Psoas muscle (tissue), 8 donors: ENCODE measurements around the gene FBXO31. TPM values are rescaled to one million over a fixed set of nuclear protein-coding genes. Genes with fewer than 3 reads are reported as not detected.

Source experiments
- ATAC-seq, 4 donors: fragments of 200-7000 bp; cut with Tn5 transposase; one replicate each; pipeline ENCODE4 v1.9.1; 2020; ENCODE audit warnings: moderate library complexity in 3 of 4, mild to moderate bottlenecking in 2 of 4
- DNase-seq, 2 donors: peaks; one replicate each; pipeline ENCODE4 v3.0.0-alpha.2; 2020
- H3K27ac ChIP-seq: fragments of 200-600 bp; one replicate; pipeline ENCODE4 v1.8.0; 2022
- H3K27me3 ChIP-seq, 3 donors: fragments of 200-600 bp in 1 of 3; one replicate each; pipeline versions ENCODE4 v1.6.1 to v1.8.0; 2013 to 2022; ENCODE audit warnings: low read length in 2 of 3, mild to moderate bottlenecking in 2 of 3, moderate library complexity in 1 of 3; ENCODE audit not compliant: insufficient read depth in 3 of 3
- H3K36me3 ChIP-seq, 2 donors: fragments of 200-600 bp in 1 of 2; one replicate each; pipeline versions ENCODE4 v1.6.1 to v1.8.0; 2013 to 2022; ENCODE audit warnings: low read depth in 1 of 2, mild to moderate bottlenecking in 1 of 2, moderate library complexity in 1 of 2; ENCODE audit not compliant: insufficient read depth in 1 of 2
- H3K4me1 ChIP-seq: fragments of 200-600 bp; one replicate; pipeline ENCODE4 v1.8.0; 2022
- H3K4me3 ChIP-seq: fragments of 200-600 bp; one replicate; pipeline ENCODE4 v1.8.0; 2022; ENCODE audit warnings: mild to moderate bottlenecking
- H3K9me3 ChIP-seq: fragments of 200-600 bp; one replicate; pipeline ENCODE4 v1.8.0; 2022
- WGBS, 3 donors: extraction: QIAGEN DNeasy Blood & Tissue Kit; methylation state at CpG; one replicate each; pipeline versions ENCODE4 v1.1.6 to v1.1.7; 2013; 5-methylcytosine and 5-hydroxymethylcytosine counted together
- intact Hi-C, 2 donors: fragments of 100-400 bp; cut with DNase I; formaldehyde crosslinking; loops; one replicate each; pipeline versions ENCODE4 v1.11.0 to v1.14.2; 2022
- polyA plus RNA-seq, 3 donors: library from polyadenylated mRNA; stranded (reverse); fragments of 200-250 nt; gene quantifications; one replicate each; pipeline ENCODE4 v1.2.3, GENCODE V29; 2013
- total RNA-seq, 4 donors: library from RNA; stranded (reverse); fragmentation: NEBNext Ultra II Directional in 2 of 4; extraction: Animal tissue kit (Norgen Biotek cat#: 25700) in 2 of 4; gene quantifications; one replicate each; pipeline versions ENCODE4 v1.2.1 to v1.2.4, GENCODE V29; 2021 to 2023
- TF ChIP-seq, protein P1 (sequence below): fragments of 200-600 bp; IDR thresholded peaks from one replicate; pipeline ENCODE4 v1.8.0; 2022; ENCODE audit warnings: antibody characterized with exemption
- donor health status: healthy with polysubstance abuse.
- donor health status: DM: no; HTN: no; CAD: no; lungs with moderate emphysema.
- donor health status: Bipolar disorder and iron deficiency.
- donor health status: healthy.
- donor health status: DM: yes; HTN: yes; CAD: no.
- donor health status: DM: no; HTN: no; CAD: no.
- donor health status: DM: no; HTN: no; CAD: no.
- donor health status: DM: yes; HTN: yes; CAD: no.

The FBXO31 gene
- total and polyA plus RNA-seq, 7 donors, result 26.3 to 103 (median 95.3) TPM

DNA sequence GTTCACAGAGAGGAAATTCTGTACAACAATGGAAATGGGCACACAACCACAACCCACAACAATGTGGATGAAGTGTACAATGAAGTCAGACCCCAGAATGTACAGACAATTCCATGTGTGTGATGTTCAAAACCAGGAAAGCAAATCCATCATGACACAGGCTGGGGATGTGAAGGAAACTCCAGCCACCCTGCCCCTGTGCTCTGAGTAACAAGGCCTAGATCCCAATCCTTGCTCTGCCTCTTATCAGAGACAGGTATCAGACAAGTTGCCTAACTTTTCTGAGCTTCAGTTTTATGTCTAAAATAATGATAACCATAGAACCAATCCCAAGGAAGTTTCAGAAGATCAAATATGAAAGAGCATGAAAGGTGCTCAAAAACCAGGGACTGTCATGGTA is 64.6 kb downstream of the FBXO31 start:
- Histone ChIP-seq H3K27me3 (no peaks in the 10 kb centered on the region), H3K4me3 (no peak overlapping the region), H3K9me3 (no peaks in the 10 kb centered on the region), H3K36me3 (peaks cover 0 to 5% of the 10 kb centered on the region in 2 donors), H3K27ac (no peak overlapping the region), H3K4me1 (peaks cover 16% of the 10 kb centered on the region)
- TF ChIP-seq, protein P1, sequence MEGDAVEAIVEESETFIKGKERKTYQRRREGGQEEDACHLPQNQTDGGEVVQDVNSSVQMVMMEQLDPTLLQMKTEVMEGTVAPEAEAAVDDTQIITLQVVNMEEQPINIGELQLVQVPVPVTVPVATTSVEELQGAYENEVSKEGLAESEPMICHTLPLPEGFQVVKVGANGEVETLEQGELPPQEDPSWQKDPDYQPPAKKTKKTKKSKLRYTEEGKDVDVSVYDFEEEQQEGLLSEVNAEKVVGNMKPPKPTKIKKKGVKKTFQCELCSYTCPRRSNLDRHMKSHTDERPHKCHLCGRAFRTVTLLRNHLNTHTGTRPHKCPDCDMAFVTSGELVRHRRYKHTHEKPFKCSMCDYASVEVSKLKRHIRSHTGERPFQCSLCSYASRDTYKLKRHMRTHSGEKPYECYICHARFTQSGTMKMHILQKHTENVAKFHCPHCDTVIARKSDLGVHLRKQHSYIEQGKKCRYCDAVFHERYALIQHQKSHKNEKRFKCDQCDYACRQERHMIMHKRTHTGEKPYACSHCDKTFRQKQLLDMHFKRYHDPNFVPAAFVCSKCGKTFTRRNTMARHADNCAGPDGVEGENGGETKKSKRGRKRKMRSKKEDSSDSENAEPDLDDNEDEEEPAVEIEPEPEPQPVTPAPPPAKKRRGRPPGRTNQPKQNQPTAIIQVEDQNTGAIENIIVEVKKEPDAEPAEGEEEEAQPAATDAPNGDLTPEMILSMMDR, result no peak
- intact Hi-C loops, result loop anchor here (5.0 to 10.0 kb wide), 3 partner anchors 73 to 1514 kb away; partner anchors contain the start of gene MAP1LC3B (in 1 of the 2)
- ATAC-seq (no peak), DNase-seq (no peak)

DNA sequence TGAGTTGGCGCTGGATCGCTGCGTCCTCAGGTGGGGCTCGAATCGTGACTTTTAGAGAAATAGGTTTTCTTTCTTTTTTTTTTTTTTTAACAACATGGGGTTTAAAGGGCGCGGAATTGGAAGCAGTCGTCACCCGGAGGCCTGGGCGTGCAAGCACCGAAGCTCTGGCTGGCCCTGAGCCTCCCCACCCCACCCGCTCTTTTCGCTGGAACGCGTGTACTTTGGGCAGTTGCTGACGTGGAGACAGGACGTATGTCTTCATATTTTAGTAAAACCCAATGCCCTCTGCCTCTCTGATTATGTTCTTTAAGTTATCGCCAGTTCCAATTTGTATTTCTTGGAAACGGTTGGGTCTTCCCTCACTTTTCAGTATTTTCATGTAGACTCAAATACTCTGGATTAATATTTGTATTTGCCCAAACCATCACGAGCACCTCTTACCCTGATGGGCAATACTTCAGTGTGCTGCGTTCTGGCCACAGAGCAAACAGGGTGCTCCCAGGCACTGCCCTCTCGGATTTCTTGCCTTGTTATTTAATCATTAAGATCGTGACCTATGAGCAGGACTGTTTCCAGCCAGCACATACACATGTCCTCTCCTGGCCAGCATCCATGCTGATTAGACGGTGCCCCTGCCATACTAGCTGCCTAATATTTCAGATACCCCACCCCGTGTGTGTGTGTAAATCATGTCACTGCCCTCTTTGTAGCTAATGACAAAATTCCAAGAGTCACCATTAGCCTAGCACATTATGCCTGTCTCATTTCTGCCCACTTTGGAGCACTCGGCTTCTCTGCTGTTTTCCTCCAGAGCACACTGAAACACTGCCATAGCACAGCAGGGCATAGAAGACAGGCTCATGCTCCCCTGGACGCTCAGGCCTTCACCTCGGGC is 65.6 kb downstream of the FBXO31 start:
- intact Hi-C loops, result loop anchor here (1.0 to 10.0 kb wide), 5 partner anchors 65 to 1513 kb away; partner anchors contain the start of genes FBXO31 (in 1 of the 2) and MAP1LC3B (in 1 of the 2)
- H3K27ac ChIP-seq, result peak overlapping the region; percentile 96
- ATAC-seq (peak; percentile 49 to 70 (median 53)), DNase-seq (peak; percentile 57 to 81)
- peaks cover 0 to 5% of the 10 kb centered on the region in 2 donors for H3K36me3 ChIP-seq
- TF ChIP-seq, protein P1, result no peak
- H3K4me3 ChIP-seq, result peak overlapping the region; percentile 100
- WGBS, 3 donors, result 3 to 5% (median 3%) methylated on average over 28 of the region's 28 CpGs
- H3K9me3 ChIP-seq, result no peaks in the 10 kb centered on the region
- peaks cover 16% of the 10 kb centered on the region for H3K4me1 ChIP-seq
- H3K27me3 ChIP-seq, result no peaks in the 10 kb centered on the region

DNA sequence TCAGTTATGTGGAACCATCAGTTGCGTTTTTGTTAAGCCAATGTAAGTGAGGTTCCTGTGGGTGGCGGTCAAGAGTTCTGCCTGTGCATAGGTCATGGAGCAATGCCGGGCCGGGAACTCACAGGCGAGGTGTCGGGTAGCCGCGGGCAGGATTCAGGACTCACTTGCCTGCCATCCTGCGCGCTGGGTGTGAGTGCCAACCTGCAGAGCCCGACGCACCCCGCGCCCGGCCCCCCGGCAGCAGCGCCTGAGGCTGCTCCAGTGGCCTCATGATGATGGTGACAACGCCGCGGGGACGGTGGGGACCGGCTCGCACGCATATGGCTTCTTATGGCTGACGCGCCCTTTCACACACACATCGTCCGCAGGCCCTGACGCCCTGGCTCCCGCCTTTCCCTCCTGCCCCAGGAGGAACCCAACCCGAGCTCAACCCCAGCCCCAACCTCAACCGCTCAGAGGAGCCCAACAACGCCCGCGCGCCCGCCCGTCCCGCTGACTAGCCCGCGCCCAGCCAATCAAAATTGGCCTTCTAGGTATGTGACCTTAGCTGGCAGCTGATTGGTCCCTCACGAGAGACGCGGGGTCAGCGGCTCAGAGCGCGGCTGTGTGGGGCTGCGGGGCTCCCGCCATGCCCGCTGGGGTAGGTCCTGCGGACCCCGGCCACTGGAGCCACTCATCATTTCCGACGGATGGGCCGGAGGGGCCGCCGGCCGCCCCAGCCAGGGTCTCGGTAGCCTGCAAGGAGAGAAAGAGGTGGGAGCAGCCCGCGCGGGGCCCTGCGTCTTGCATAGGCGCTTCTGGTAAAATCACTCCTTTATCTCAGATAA is 66.4 kb downstream of the FBXO31 start, which contains the start of gene C16orf95:
Gene C16orf95, minus strand, starts transcription at position 470 of the 827 bp plus-strand sequence. Its CDS starts 150 bp downstream, at position 320.
- intact Hi-C loops, result loop anchor here (1.0 to 10.0 kb wide), 5 partner anchors 66 to 1512 kb away; partner anchors contain the start of genes FBXO31 (in 1 of the 2) and MAP1LC3B (in 1 of the 2)
- TF ChIP-seq, protein P1, result peak; percentile 66
- peak within 1 kb of the TSS; percentile 100 for H3K4me3 ChIP-seq
- WGBS, 3 donors, result 0 to 1% (median 1%) methylated on average over 49 to 64 of the region's 64 CpGs
- ATAC-seq (peak; percentile 96 to 97 (median 96)), DNase-seq (peak; percentile 95 to 98)
- H3K4me1 ChIP-seq, result peaks cover 16% of the 10 kb centered on the region
- H3K36me3 ChIP-seq, result peaks cover 0 to 5% of the 10 kb centered on the region in 2 donors
- H3K9me3 ChIP-seq, result no peaks in the 10 kb centered on the region
- no peaks in the 10 kb centered on the region for H3K27me3 ChIP-seq
- H3K27ac ChIP-seq, result peak within 1 kb of the TSS; percentile 96

- intact Hi-C loops, result loop anchor here (2.0 to 10.0 kb wide), 4 partner anchors 66 to 1512 kb away; partner anchors contain the start of genes FBXO31 (in 1 of the 2) and MAP1LC3B (in 1 of the 2)
- no peak for ATAC-seq
- Histone ChIP-seq H3K4me1 (peaks cover 16% of the 10 kb centered on the region), H3K4me3 (peak overlapping the region; percentile 100), H3K36me3 (peaks cover 0 to 5% of the 10 kb centered on the region in 2 donors), H3K9me3 (no peaks in the 10 kb centered on the region), H3K27me3 (no peaks in the 10 kb centered on the region), H3K27ac (peak overlapping the region; percentile 96)
- WGBS, 3 donors, result 93 to 96% (median 93%) methylated on average over 4 of the region's 4 CpGs
- TF ChIP-seq, protein P1, result no peak
- no peak for DNase-seq
These were observed 67.1 kb downstream of the FBXO31 start for GRCh38 chr16:87316450-87316922.
